Bronchial epithelial cell (primary cell): ENCODE data around the gene PDLIM4. TPM values are rescaled to one million over a fixed set of nuclear protein-coding genes. Genes with fewer than 3 reads are reported as not detected.

Experiments used
- DNase-seq: peaks from one replicate; pipeline ENCODE4 v3.0.0-alpha.2; 2010; ENCODE audit warnings: low read depth
- FAIRE-seq: peaks from 2 replicates; lab custom pipeline; 2011; peaks lifted over from hg19 to GRCh38; lab: Jason Lieb, UNC
- H3K27me3 ChIP-seq: 2 replicates; pipeline ENCODE4 v1.5.1; 2011; ENCODE audit warnings: low read length; ENCODE audit not compliant: control insufficient read depth, insufficient read depth
- H3K36me3 ChIP-seq: 2 replicates; pipeline ENCODE4 v1.5.1; 2011; ENCODE audit warnings: low read length; ENCODE audit not compliant: control insufficient read depth, insufficient read depth
- H3K4me3 ChIP-seq: 2 replicates; pipeline ENCODE4 v1.5.1; 2011; ENCODE audit warnings: mild to moderate bottlenecking, low read depth, low read length, control low read depth
- total RNA-seq: library from RNA; depleted of rRNA; stranded (reverse); fragments of >200 nt; gene quantifications from 2 replicates; pipeline ENCODE4 v1.2.1, GENCODE V29; 2014
- TF ChIP-seq, protein P1 (sequence below): IDR thresholded peaks from 2 replicates; pipeline ENCODE4 v1.5.1; 2011; ENCODE audit warnings: mild to moderate bottlenecking, moderate library complexity, low read length, control low read depth, inconsistent platforms; ENCODE audit not compliant: insufficient read depth, severe bottlenecking

The PDLIM4 gene
- total RNA-seq, 1 donor from 2014 or later = 12.9 TPM

DNA sequence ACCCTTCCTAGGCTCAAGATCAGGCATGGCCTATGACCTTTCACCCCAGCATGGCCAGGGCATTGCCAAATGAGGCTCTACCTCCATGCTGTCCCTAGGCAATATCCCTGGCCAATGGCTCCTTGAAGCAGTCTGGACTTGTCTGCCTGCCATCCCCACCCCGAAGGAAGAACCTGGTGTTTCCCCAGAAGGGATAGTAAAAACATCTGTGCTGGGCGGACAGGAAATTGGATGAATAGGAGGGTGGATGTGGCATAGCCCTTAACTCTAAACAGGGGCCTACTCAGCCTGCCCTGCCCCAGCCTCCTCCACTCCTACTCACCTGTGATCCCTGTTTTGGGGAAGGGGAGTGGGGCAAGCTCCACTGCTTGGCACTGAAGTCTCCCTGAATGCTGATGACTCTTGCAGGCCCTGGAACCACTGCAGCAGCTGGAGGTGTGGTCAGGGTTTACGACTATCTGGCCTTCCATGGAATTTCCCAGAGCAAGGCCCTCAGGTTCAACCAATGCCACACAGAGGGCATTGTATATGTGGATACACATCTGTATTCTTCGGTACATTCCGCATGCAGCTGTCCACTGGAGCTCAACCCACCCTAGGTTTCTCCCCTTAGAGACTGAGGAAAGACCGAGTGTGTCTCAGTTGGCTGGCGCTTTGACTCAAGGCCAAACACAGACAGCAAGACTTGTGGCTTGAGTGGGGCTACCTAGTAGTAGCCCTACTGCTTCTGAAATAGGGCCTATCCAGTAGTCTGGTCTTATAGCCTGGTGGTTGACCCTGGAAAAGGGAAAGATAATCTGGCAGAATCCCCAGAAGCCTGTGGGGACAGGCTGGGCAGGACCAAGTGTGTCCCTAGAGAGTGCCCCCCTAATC lies 23.4 kb upstream of the PDLIM4 start:
- Histone ChIP-seq H3K36me3 (no peaks in the 10 kb centered on the region), H3K4me3 (no peak overlapping the region), H3K27me3 (no peaks in the 10 kb centered on the region)
- TF ChIP-seq, protein P1, sequence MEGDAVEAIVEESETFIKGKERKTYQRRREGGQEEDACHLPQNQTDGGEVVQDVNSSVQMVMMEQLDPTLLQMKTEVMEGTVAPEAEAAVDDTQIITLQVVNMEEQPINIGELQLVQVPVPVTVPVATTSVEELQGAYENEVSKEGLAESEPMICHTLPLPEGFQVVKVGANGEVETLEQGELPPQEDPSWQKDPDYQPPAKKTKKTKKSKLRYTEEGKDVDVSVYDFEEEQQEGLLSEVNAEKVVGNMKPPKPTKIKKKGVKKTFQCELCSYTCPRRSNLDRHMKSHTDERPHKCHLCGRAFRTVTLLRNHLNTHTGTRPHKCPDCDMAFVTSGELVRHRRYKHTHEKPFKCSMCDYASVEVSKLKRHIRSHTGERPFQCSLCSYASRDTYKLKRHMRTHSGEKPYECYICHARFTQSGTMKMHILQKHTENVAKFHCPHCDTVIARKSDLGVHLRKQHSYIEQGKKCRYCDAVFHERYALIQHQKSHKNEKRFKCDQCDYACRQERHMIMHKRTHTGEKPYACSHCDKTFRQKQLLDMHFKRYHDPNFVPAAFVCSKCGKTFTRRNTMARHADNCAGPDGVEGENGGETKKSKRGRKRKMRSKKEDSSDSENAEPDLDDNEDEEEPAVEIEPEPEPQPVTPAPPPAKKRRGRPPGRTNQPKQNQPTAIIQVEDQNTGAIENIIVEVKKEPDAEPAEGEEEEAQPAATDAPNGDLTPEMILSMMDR = no peak
- DNase-seq (no peak), FAIRE-seq (no peak)

DNA sequence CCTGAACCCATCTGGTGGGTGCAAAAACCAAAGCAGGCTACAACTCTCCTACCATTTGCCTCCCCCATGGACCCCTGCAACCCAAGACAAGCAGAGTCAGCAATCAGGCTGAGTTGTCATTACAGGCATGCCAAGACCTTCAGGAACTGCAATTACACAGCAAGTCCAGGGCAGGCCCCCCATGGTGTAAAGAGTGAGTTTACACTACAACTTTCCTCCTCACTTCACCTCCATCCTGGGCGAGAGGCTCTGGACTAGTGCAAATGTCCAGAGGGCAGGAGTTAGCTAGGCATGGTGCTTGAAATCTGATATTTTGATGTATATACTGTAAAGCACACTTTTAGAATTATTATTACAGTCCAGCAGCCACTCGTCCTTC lies 22.8 kb upstream of the PDLIM4 start:
- no peaks in the 10 kb centered on the region for H3K36me3 ChIP-seq
- FAIRE-seq (no peak), DNase-seq (no peak)
- no peaks in the 10 kb centered on the region for H3K27me3 ChIP-seq
- H3K4me3 ChIP-seq = no peak overlapping the region
- TF ChIP-seq, protein P1 = no peak

DNA sequence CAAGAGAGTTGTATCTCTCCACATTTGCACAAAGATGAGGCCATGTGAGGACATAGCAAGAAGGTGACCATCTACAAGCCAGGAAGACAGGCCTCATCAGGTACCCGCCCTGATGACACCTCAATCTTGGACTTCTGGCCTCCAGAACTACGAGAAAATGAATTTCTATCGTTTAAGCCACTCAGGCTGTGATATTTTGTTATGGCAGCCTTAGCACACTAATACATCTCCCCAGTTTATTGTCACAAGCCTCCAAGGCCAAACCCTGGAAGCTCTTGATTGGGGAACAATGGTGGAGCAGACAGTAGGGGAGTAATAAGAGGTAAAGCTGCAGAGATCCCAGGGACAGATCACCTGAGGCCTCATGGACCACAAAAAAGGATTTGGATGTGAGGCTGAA lies 22.2 kb upstream of the PDLIM4 start:
- DNase-seq = no peak
- FAIRE-seq = no peak

DNA sequence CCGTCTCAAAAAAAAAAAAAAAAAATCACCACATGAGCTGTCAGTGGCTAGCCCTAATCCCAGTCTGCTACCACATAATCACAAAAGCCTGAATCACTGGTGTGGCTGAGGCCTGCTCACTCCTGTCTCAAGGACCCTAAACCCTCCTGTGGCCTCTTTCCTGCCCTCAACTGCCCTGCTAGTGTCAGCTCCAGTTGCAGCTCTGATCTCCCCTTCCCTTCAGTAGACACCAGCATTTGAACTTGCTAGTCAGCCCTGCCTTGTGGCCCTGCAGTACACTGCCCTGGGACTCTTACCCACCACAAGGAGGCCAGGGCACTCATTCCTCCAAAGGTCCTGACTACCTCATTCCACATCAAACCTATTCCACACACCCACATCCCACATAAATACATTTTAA lies 20.4 kb upstream of the PDLIM4 start:
- no peaks in the 10 kb centered on the region for H3K36me3 ChIP-seq
- DNase-seq (no peak), FAIRE-seq (no peak)
- no peaks in the 10 kb centered on the region for H3K27me3 ChIP-seq
- TF ChIP-seq, protein P1 = no peak
- H3K4me3 ChIP-seq = no peak overlapping the region

More for the DNA sequence above, 22.2 kb upstream of the PDLIM4 start:
- no peaks in the 10 kb centered on the region for H3K27me3 ChIP-seq
- TF ChIP-seq, protein P1 = no peak
- H3K4me3 ChIP-seq = no peak overlapping the region
- H3K36me3 ChIP-seq = no peaks in the 10 kb centered on the region

DNA sequence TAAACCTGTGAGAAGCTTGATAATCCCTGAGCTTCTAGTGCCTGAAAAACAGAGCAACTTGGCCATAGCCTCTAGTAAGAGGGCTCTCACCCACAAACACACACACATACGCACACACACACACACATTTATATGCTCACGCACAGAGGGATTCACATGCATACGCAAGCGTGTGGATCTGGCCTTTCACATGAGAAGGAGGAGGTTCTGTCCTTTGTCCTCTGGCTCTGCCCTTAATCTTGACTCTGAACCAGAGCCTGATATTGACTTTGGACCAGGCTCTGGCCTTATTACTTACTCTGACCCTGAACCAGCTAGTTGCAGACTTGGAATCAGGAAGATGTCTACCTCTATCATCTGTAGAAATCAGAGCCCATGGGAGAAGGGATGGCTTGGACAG lies 19.8 kb upstream of the PDLIM4 start:
- Histone ChIP-seq H3K4me3 (no peak overlapping the region), H3K36me3 (no peaks in the 10 kb centered on the region), H3K27me3 (no peaks in the 10 kb centered on the region)
- FAIRE-seq = no peak
- TF ChIP-seq, protein P1 = no peak
- no peak for DNase-seq

DNA sequence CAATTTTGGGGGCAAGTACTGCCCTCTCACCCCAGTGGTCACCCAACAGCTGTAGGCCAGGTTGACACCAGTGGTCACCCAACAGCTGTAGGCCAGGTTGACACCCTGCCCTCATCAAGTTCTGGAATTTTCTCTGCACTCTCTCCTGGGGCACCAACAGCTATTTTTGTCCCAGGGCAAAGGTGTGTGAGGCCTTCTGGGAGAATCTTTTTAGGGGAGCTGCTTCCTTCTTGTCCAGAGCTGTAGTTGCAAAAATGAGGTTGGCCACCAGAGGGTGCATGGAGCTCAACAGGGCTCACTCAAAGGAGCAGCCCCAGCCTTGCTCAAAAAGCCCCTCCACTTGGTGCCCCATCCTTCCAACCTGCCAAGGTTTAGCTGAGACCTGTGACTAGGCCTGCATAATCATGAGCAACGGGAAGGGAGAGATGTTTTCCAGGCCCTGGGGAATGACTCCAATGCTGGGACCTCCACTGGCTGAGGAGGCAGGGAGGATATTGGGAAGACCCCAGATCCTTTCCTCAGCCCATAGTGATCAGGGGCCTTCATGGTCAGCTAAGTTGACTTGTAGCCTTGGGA lies 19.2 kb upstream of the PDLIM4 start:
- TF ChIP-seq, protein P1 = peak; percentile 92
- DNase-seq (peak; percentile 58), FAIRE-seq (no peak)
- no peak overlapping the region for H3K4me3 ChIP-seq
- H3K36me3 ChIP-seq = no peaks in the 10 kb centered on the region
- no peaks in the 10 kb centered on the region for H3K27me3 ChIP-seq
